GM12873 (cell line): ENCODE measurements around the gene PEX14.
A peak's percentile ranks its signal among the peaks of the same experiment; 100 is the strongest.

Experiments
- TF ChIP-seq, protein P1 (sequence below): IDR thresholded peaks from 2 replicates; pipeline ENCODE4 v1.5.1; 2012; ENCODE audit warnings: low read depth, mild to moderate bottlenecking, moderate library complexity, low read length, control low read depth; ENCODE audit not compliant: insufficient read depth; ENCODE audit errors: missing control alignments

PEX14 gene

DNA sequence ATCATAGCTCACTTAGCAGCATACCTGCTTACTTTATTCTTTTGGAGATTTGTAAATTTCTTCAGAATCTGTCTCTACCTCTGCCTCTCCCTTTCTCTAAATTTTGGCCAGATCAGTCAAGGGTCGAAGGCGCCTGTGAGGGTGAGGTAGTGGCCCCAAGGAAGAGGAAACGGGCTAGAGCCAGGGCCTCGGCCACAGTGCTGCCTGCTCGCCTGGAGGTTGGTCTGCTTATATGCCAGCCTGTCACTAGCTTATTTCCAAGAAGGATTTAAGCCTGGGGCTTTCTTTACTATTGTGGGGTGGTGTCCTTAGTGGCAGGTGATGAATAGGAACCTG is 19.6 kb downstream of the PEX14 start:
- TF ChIP-seq, protein P1, sequence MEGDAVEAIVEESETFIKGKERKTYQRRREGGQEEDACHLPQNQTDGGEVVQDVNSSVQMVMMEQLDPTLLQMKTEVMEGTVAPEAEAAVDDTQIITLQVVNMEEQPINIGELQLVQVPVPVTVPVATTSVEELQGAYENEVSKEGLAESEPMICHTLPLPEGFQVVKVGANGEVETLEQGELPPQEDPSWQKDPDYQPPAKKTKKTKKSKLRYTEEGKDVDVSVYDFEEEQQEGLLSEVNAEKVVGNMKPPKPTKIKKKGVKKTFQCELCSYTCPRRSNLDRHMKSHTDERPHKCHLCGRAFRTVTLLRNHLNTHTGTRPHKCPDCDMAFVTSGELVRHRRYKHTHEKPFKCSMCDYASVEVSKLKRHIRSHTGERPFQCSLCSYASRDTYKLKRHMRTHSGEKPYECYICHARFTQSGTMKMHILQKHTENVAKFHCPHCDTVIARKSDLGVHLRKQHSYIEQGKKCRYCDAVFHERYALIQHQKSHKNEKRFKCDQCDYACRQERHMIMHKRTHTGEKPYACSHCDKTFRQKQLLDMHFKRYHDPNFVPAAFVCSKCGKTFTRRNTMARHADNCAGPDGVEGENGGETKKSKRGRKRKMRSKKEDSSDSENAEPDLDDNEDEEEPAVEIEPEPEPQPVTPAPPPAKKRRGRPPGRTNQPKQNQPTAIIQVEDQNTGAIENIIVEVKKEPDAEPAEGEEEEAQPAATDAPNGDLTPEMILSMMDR: no peak

DNA sequence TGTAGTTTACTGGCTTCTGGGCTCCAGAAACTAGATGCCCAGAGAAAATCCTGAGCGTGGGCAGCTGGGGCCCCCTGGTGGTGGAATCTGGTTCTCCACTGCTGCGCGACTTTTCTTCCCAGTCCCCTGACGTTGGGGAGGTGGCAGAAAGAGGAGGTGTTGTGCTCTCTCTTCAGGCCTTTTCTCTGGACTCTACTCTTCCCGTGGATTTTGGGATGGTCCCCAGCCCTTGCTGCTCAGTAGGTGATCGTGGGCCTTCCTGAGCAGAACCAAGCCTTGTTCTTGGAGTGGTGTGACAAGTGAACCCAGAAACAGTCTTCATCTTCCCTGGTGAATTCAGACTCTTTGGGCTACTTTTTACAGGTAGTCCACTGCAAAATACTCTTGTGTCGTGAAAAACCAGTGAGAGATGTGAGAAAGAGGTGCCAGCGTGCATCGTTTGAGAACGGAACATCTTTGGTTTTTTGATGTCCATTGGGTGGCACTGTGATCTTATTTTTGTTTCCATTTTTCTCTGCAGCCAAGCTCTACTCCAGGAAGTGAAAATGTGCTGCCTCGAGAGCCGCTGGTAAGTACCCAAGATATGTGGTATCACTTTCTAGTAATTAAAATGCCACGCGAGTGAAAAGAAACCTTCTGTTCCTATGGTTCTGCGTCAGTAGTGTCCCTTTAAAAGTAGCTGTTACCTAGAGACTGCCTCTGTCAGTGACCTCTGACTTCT is 20.2 kb downstream of the PEX14 start:
- TF ChIP-seq, protein P1: peak; percentile 91

DNA sequence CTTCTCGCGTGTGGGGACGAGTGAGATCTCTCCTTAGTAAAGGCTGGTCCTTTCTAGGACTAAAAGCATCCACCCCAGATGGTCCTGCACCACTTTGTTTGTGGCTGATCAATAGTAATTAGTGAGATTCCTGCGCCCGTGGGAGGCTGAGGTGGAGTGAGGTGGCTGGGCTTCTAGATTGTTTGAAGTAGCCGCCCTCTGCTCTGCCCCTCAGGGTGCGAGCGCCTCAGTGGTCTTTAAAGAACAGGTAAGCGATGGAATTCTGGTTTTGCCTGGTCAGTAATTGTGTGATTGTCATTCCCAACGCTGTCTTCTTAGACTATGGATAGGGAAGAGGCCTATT is 20.7 kb downstream of the PEX14 start:
- TF ChIP-seq, protein P1: no peak

- TF ChIP-seq, protein P1: no peak
These were observed 21.2 kb downstream of the PEX14 start for GRCh38 chr1:10495952-10496351.

DNA sequence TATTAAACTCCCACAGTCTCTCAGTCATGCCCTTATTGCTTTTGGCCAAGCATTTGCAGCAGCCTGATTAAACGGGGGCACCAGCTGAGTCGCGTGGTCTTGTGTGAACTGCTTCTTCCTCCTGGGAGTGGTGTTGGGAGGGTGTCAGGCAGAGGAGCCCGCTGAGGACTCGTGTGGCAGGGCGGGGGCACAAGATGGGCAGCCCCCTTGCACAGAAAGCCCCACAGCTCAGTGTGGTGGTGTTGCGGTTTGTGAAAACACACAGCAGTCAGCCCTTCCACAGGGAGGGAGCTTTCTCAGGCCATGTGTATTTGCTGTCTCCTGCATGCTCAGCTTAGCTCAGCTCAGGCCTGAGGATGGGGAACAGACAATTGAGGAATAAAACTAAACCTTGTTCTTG is 22.4 kb downstream of the PEX14 start:
- TF ChIP-seq, protein P1: no peak

DNA sequence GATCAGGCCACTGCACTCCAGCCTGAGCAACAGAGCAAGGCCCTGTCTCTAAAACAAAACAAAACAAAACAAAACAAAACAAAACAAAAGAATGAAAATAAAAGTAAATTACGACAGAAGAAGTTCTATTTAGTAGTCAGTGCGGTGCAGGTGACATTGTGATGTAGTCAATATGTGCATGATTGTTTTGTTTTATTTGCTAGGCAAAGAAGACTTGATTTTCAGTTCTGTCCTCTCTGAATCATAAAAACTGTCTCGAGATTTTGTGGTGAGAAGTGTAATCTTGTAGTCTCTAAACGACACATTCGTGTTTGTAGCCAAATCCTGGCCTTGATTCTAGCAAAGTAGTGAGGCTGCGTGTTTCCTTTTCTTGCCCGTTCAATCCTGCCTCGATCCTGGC is 23.5 kb downstream of the PEX14 start:
- TF ChIP-seq, protein P1: no peak

DNA sequence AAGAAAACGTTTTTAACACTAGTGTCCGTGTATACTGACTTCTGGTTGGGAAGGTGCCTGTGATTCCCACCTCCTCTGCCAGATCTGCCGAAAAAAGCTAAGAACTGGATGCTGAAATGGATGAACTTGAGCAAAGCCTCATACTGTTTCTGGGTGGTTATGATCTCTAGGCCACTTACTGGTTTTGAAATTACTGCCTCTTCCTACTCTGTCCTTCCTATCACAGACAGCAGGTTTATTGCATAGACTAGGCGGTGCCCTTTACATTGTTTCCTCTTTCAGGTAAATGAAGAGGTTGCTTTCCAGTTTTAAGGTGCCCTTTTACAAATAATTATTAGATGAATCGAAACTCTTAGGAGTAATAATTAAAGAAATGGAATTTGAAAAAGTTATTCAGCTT is 27.5 kb downstream of the PEX14 start:
- TF ChIP-seq, protein P1: no peak
